GM03348 (cell line): ENCODE data around the gene ROBO1.

ENCODE experiments used
- DNase-seq: peaks from one replicate; pipeline ENCODE4 v3.0.0; 2012; ENCODE audit warnings: low spot score

ROBO1 gene

GRCh38 chr3:78621061-78621716 is 1146.6 kb downstream of the ROBO1 start:
- DNase-seq, result no peak

GRCh38 chr3:78614486-78614885 is 1153.3 kb downstream of the ROBO1 start:
- no peak for DNase-seq

- no peak for DNase-seq
Measured at GRCh38 chr3:78613421-78613879, 1154.3 kb downstream of the ROBO1 start.

GRCh38 chr3:78611278-78611677 is 1156.5 kb downstream of the ROBO1 start:
- no peak for DNase-seq

GRCh38 chr3:78610462-78611125 is 1157.2 kb downstream of the ROBO1 start:
- DNase-seq, result no peak

GRCh38 chr3:78606756-78607155 is 1161.0 kb downstream of the ROBO1 start:
- no peak for DNase-seq

GRCh38 chr3:78605178-78605577 is 1162.6 kb downstream of the ROBO1 start:
- no peak for DNase-seq

GRCh38 chr3:78604341-78604740 is 1163.5 kb downstream of the ROBO1 start:
- DNase-seq, result peak; percentile 23

- DNase-seq, result no peak
Measured at GRCh38 chr3:78601249-78601648, 1166.5 kb downstream of the ROBO1 start.

- DNase-seq, result no peak
Measured at GRCh38 chr3:78589778-78590177, 1178.0 kb downstream of the ROBO1 start.

GRCh38 chr3:78588906-78589621 is 1178.7 kb downstream of the ROBO1 start:
- DNase-seq, result no peak

GRCh38 chr3:78580681-78581080 is 1187.1 kb downstream of the ROBO1 start:
- DNase-seq, result no peak

- no peak for DNase-seq
Measured at GRCh38 chr3:78571486-78571885, 1196.3 kb downstream of the ROBO1 start.

GRCh38 chr3:78570496-78570895 is 1197.3 kb downstream of the ROBO1 start:
- no peak for DNase-seq

- DNase-seq, result no peak
Measured at GRCh38 chr3:78569804-78570203, 1198.0 kb downstream of the ROBO1 start.

GRCh38 chr3:78565712-78566111 is 1202.1 kb downstream of the ROBO1 start:
- DNase-seq, result no peak

GRCh38 chr3:78562328-78562727 is 1205.5 kb downstream of the ROBO1 start:
- no peak for DNase-seq
